AML-193 (cell line): ENCODE measurements around the gene KRT222.
A peak's percentile ranks its signal among the peaks of the same experiment; 100 is the strongest.

Experiments used
- DNase-seq, 2 experiments: peaks; one replicate each; lab custom pipeline; 2025; lab: John Stamatoyannopoulos, UW

KRT222 gene

GRCh38 chr17:40615068-40615840 is 49.7 kb downstream of the KRT222 start:
- DNase-seq = peak in 1 of 2 experiments; percentile 17

- DNase-seq = no peak
Observed at GRCh38 chr17:40614431-40615067, 50.4 kb downstream of the KRT222 start.

- no peak for DNase-seq
Observed at GRCh38 chr17:40613467-40614154, 51.4 kb downstream of the KRT222 start.

GRCh38 chr17:40612599-40613244 is 52.3 kb downstream of the KRT222 start:
- DNase-seq = no peak

- DNase-seq = no peak
Observed at GRCh38 chr17:40611840-40612474, 53.0 kb downstream of the KRT222 start.

- DNase-seq = no peak
Observed at GRCh38 chr17:40610359-40610758, 54.6 kb downstream of the KRT222 start.

- no peak for DNase-seq
Observed at GRCh38 chr17:40608061-40608581, 56.9 kb downstream of the KRT222 start.

- no peak for DNase-seq
Observed at GRCh38 chr17:40607641-40608040, 57.3 kb downstream of the KRT222 start.

GRCh38 chr17:40606548-40607353 is 58.2 kb downstream of the KRT222 start:
- no peak for DNase-seq

GRCh38 chr17:40605306-40605705 is 59.7 kb downstream of the KRT222 start:
- DNase-seq = no peak
